LoVo (cell line): Measurements from ENCODE around the gene OR10C1.

Experiments used
- DNase-seq: peaks from one replicate; pipeline ENCODE4 v3.0.0-alpha.2; 2016; ENCODE audit warnings: low spot score

Gene OR10C1

GRCh38 chr6:29477923-29478450 lies 38.9 kb downstream of the OR10C1 start:
- no peak for DNase-seq

GRCh38 chr6:29478740-29479139 lies 39.6 kb downstream of the OR10C1 start:
- DNase-seq = no peak

- no peak for DNase-seq
These were observed 40.5 kb downstream of the OR10C1 start for GRCh38 chr6:29479560-29479959.

GRCh38 chr6:29483186-29483585 lies 44.1 kb downstream of the OR10C1 start:
- DNase-seq = no peak

- no peak for DNase-seq
These were observed 44.6 kb downstream of the OR10C1 start for GRCh38 chr6:29483735-29484134.

GRCh38 chr6:29486577-29486976 lies 47.5 kb downstream of the OR10C1 start:
- DNase-seq = no peak

- no peak for DNase-seq
These were observed 48.0 kb downstream of the OR10C1 start for GRCh38 chr6:29487131-29487530.

GRCh38 chr6:29487660-29488059 lies 48.6 kb downstream of the OR10C1 start, which contains the start of gene MAS1L:
Gene MAS1L (minus strand): TSS chr6:29487956. CDS start chr6:29487902, 54 bp downstream.
- DNase-seq = no peak

- DNase-seq = no peak
These were observed 49.8 kb downstream of the OR10C1 start for GRCh38 chr6:29488874-29489273.

GRCh38 chr6:29489286-29489685 lies 50.2 kb downstream of the OR10C1 start:
- DNase-seq = no peak

GRCh38 chr6:29490055-29490454 lies 50.9 kb downstream of the OR10C1 start:
- no peak for DNase-seq

GRCh38 chr6:29490552-29490951 lies 51.4 kb downstream of the OR10C1 start:
- DNase-seq = no peak
